Measurements from ENCODE around the gene SARNP. TPM values are rescaled to one million over a fixed set of nuclear protein-coding genes. Genes with fewer than 3 reads are reported as not detected.
"Not testable (repeated sequence)": the region's sequence is repeated elsewhere in the genome, so short reads cannot be mapped to it uniquely, and the experiment has no call there.

The SARNP gene
- total RNA-seq, 2 experiments from 2014 or later = 104 to 110 TPM

DNA sequence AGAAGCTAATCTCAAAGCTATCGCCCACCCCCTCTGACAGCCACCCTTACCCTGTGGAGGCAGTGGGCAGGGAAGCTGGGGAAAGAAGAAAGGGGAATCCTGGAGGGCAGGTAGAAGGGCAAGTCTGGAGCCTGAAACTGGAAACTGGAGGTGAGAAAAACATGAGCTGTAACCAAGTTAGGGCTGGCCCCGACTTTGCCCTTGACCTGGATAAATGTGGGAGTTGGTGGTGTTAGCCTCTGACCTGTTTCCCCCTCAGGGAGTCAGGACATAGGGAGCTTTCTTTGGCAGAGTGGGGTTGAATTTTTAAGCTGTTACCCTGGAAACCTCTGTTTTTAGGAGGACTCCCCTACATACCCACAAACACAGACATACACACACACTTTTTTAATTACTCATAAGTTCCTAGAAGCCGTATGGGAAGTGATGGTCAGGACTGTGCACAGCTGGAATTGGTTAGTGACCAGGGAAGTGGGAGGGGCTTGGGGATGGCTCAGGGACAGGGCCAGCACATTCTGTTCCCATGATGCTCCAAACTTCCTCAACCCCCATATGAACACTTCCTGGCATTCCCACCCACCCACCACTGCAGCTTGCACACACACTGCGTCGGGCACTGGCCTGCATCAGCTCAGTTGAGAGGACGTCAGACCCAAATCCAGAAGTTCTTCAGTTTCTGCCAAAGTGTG is 30.2 kb upstream of the SARNP start:
- no peak overlapping the region for H3K4me3 Mint-ChIP-seq
- H3K4me1 Mint-ChIP-seq (ENCODE audit: low read depth) = peaks cover 15% of the 10 kb centered on the region
- ChIA-PET POLR2A (interaction anchor here (0.5 to 2.1 kb wide), 3 partner anchors 18 to 100 kb away, joined by 3 to 13 read pairs (median 4); partner anchors contain the start of genes DNAJC14, ORMDL2 and SARNP), CTCF (no interaction called here)
- DNase-seq = peak; percentile 63
- H3K36me3 Mint-ChIP-seq = no peaks in the 10 kb centered on the region
- H3K27ac Mint-ChIP-seq = peak overlapping the region; percentile 73
- intact Hi-C loops (cut with micrococcal nuclease) = loop anchor here (5.0 kb wide), 1 partner anchor 50 kb away; no protein-coding TSS in a partner anchor
- peaks cover 2% of the 10 kb centered on the region for H3K27me3 Mint-ChIP-seq
- no peaks in the 10 kb centered on the region for H3K9me3 Mint-ChIP-seq

DNA sequence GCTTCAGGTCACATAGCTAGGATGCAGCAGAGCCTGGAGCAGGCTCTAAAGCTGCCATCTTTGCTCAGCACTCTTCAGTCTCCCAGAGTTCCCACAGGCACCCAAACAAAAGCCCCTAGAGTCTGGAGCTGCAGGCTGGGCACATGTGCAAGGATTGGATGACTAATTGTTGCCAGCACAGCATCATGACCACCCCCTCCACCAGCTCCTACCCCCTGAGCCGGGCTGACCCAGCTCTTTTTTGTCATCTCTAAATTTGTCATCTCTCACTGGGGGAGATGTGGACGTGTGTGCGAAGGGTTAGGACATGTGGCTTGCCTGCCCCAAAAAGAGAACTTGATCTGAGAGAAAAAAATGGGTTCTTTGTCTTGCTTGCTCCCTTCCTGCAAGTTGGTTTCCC is 29.5 kb upstream of the SARNP start:
- peak; percentile 69 for DNase-seq
- no peak overlapping the region for H3K4me3 Mint-ChIP-seq
- no peaks in the 10 kb centered on the region for H3K9me3 Mint-ChIP-seq
- H3K36me3 Mint-ChIP-seq = no peaks in the 10 kb centered on the region
- peaks cover 15% of the 10 kb centered on the region for H3K4me1 Mint-ChIP-seq (ENCODE audit: low read depth)
- ChIA-PET CTCF (no interaction called here), POLR2A (interaction anchor here (1.2 to 2.1 kb wide), 3 partner anchors 17 to 117 kb away, joined by 3 to 13 read pairs (median 4); partner anchors contain the start of genes DNAJC14, ORMDL2 and SARNP)
- peak overlapping the region; percentile 73 for H3K27ac Mint-ChIP-seq
- intact Hi-C loops (cut with micrococcal nuclease) = loop anchor here (5.0 kb wide), 1 partner anchor 50 kb away; no protein-coding TSS in a partner anchor
- H3K27me3 Mint-ChIP-seq = peaks cover 2% of the 10 kb centered on the region

DNA sequence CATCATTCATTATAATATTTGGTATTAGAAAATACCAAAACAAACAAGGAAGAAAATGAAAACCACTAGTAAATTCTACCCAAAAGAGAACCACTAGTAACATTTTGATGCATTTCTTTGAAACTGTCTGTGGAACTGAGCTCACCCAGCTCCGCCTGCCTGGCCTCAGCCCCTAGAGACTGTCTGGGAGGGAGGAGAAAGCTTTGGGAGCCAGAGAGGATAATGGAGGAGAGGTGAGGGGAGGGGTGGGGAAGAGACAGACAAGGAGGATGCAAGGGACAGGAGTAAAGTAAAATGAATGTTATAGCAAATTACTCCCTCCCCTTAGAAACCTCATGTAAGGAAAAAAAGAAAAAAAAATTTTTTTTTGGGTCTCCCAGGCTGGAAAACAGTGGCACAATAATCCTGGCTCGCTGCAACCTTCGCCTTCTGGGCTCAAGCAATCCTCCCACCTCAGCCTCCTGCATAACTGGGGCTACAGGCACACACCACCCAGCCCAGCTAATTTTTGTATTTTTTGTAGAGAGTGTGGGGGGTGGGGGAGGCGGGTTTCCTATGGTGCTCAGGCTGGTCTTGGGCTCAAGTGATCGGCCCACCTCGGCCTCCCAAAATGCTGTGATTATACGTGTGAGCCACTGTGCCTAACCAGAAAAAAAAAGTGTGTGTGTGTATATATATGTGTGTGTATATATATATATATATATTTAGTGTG is 28.4 kb upstream of the SARNP start:
- H3K4me1 Mint-ChIP-seq (ENCODE audit: low read depth) = peaks cover 15% of the 10 kb centered on the region
- no peak overlapping the region for H3K4me3 Mint-ChIP-seq
- H3K27ac Mint-ChIP-seq = no peak overlapping the region
- no peak for DNase-seq
- CTCF ChIA-PET = no interaction called here
- POLR2A ChIA-PET = interaction anchor here (1.2 to 2.1 kb wide), 3 partner anchors 16 to 116 kb away, joined by 3 to 13 read pairs (median 4); partner anchors contain the start of genes DNAJC14, ORMDL2 and SARNP
- no peaks in the 10 kb centered on the region for H3K36me3 Mint-ChIP-seq
- intact Hi-C loops (cut with micrococcal nuclease) = loop anchor here (5.0 kb wide), 1 partner anchor 51 kb away; no protein-coding TSS in a partner anchor
- no peaks in the 10 kb centered on the region for H3K9me3 Mint-ChIP-seq
- peaks cover 2% of the 10 kb centered on the region for H3K27me3 Mint-ChIP-seq

DNA sequence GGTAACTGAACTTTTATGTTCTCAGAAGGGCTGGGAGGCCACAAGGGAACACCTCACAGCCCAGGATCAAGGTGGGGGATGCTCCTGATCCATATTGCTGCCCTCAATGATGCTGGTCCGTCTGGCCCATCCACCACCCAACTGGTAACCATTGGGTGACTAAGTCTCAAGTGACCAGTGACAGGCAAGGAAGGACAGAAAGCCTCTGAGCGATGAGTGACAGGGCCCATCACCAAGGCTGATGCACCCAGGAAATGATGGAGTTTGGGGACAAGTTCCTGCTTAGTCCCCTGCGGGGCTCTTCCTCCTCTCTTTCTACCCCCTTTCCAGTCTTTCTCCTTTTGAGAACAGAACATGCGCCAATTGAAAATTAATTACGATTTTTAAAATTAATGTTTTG is 27.8 kb upstream of the SARNP start:
- intact Hi-C loops (cut with micrococcal nuclease) = loop anchor here (5.0 kb wide), 1 partner anchor 52 kb away; no protein-coding TSS in a partner anchor
- Mint-ChIP-seq H3K9me3 (no peaks in the 10 kb centered on the region), H3K4me1 (ENCODE audit: low read depth) (peaks cover 15% of the 10 kb centered on the region), H3K27me3 (no peaks in the 10 kb centered on the region), H3K4me3 (no peak overlapping the region), H3K27ac (no peak overlapping the region), H3K36me3 (no peaks in the 10 kb centered on the region)
- CTCF ChIA-PET = no interaction called here
- no peak for DNase-seq
- POLR2A ChIA-PET = no interaction called here

DNA sequence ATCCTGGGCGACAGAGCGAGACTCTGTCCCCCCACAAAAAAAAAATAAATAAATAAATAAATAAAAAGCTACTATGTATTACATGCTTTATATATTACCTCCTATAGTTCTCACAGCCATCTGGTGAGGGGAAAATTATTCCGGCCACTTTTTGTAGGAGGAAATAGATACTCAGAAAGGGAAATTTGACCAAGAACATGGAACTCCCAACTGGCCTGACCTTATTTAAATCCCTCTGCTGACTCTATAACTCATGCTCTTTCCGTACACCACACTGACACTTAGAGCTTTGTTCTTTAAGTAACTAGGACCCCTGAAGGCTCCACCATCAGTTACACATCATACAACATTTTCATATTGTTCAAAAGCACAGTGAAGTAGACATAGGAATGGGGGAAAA is 27.4 kb upstream of the SARNP start:
- no peaks in the 10 kb centered on the region for H3K27me3 Mint-ChIP-seq
- H3K36me3 Mint-ChIP-seq = no peaks in the 10 kb centered on the region
- no peak overlapping the region for H3K4me3 Mint-ChIP-seq
- ChIA-PET POLR2A (no interaction called here), CTCF (interaction anchor here (0.7 kb wide), 1 partner anchor 111 kb away, joined by 3 read pairs; no protein-coding TSS in a partner anchor)
- H3K9me3 Mint-ChIP-seq = no peaks in the 10 kb centered on the region
- peaks cover 15% of the 10 kb centered on the region for H3K4me1 Mint-ChIP-seq (ENCODE audit: low read depth)
- intact Hi-C loops (cut with micrococcal nuclease) = loop anchor here (5.0 kb wide), 1 partner anchor 52 kb away; no protein-coding TSS in a partner anchor
- DNase-seq = no peak
- H3K27ac Mint-ChIP-seq = no peak overlapping the region

DNA sequence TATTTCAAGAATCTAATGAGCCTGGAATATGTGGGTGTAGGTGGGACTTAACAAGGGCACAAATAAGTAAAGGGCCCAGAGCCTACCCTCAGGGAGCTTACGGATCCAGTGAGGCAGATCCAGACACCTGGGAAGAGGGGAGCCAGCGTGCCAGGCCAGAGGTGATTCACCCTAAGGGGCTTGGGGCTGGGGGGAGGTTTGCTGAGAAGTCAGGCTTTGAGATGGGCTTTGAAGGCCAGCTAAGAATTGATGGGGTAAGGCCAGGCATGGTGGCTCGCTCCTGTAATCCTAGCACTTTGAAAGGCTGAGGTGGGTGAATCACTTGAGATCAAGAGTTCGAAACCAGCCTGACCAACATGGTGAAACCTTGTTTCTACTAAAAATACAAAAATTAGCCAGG is 25.9 kb upstream of the SARNP start:
- ChIA-PET POLR2A (no interaction called here), CTCF (interaction anchor here (0.6 to 0.9 kb wide), 2 partner anchors 54 to 72 kb away, joined by 3 read pairs; no protein-coding TSS in a partner anchor)
- intact Hi-C loops (cut with micrococcal nuclease) = no loop called here
- no peaks in the 10 kb centered on the region for H3K9me3 Mint-ChIP-seq
- no peak overlapping the region for H3K4me3 Mint-ChIP-seq
- no peak for DNase-seq
- no peak overlapping the region for H3K27ac Mint-ChIP-seq
- peaks cover 12% of the 10 kb centered on the region for H3K4me1 Mint-ChIP-seq (ENCODE audit: low read depth)
- no peaks in the 10 kb centered on the region for H3K27me3 Mint-ChIP-seq
- H3K36me3 Mint-ChIP-seq = no peaks in the 10 kb centered on the region

DNA sequence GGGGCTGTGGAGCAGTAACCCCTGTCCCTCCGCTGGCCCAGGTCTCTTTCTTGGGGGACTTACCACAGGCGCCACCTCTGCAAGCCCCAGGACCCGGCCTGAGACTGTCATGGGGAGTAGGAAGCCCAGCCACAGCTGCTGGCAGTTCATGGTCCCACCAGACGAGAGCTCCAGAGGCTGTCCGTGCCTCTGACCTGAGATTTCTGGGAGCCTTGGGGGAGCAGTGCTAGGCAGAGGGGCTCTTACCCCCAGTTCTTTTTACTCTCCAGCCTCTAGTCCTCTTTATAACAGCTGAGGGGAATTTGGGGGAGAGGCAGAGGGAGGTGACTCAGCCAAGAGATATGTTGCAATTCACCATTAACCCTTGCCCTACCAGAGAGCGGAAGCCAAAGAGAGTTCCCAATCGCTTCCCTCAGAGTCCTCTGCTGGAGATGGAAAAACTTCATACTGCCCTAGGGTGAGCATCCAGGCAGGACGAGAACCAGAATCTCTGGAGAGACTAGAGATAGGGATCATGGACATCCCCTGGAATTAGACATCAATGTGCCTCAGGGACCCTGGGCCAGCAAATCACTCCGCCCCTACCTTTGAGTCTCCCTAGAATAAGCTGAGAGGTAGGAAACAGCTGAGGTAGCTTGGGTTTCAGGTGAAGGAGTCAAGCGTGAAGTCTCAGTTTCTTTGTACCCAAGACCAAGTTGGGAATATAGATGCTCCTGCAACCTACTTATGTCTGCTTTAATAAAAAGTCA is 25.3 kb upstream of the SARNP start, which contains the start of gene MMP19:
Gene MMP19 (minus strand): TSS at position 256 of the 749 bp plus-strand sequence. CDS start 106 bp downstream, at position 150.
- H3K27me3 Mint-ChIP-seq = no peaks in the 10 kb centered on the region
- intact Hi-C loops (cut with micrococcal nuclease) = no loop called here
- no peak within 1 kb of the TSS for H3K4me3 Mint-ChIP-seq
- H3K36me3 Mint-ChIP-seq = no peaks in the 10 kb centered on the region
- no peak within 1 kb of the TSS for H3K27ac Mint-ChIP-seq
- ChIA-PET CTCF (interaction anchor here (0.6 to 1.4 kb wide), 3 partner anchors 53 to 84 kb away, joined by 3 read pairs; no protein-coding TSS in a partner anchor), POLR2A (no interaction called here)
- no peaks in the 10 kb centered on the region for H3K9me3 Mint-ChIP-seq
- DNase-seq = no peak
- H3K4me1 Mint-ChIP-seq (ENCODE audit: low read depth) = peaks cover 11% of the 10 kb centered on the region

DNA sequence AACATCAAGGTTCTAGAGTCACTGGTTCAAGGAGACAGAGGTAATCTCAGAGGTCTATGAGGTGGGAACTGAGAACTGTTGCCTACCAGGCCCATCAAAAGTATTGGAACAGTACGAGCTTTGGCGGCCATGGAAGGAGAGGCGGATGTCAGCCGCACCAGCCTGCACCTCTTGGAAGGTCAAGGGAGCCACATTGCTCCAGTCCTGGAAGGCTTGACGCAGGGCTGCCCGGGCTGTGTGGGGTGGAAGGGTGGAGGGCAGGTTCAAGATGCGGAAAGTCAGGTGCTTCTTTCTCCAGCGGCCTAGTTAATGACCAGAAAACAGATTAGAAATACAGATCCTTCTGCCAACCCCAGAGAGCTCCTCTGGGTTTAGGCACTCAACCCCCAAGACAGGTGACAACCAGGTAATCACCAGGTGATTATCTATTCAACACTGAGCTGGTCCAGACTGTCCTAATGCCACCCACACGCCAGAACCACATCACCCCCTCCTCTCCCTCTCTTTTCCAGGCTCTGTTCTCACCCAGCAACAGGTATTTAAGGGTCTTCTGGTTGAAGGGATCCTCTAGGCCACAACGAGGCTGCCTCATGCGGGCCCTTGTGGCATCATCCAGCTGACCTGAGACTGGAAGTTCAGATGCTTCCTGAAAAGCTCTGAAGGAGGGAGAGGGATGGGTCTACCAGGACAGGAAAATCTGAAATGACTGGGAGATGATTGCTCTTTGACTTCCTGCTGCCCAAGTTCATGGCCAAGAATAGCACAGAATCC is 23.2 kb upstream of the SARNP start:
- DNase-seq = no peak
- no peak overlapping the region for H3K4me3 Mint-ChIP-seq
- no peaks in the 10 kb centered on the region for H3K4me1 Mint-ChIP-seq (ENCODE audit: low read depth)
- H3K27me3 Mint-ChIP-seq = no peaks in the 10 kb centered on the region
- intact Hi-C loops (cut with micrococcal nuclease) = no loop called here
- H3K27ac Mint-ChIP-seq = no peak overlapping the region
- H3K9me3 Mint-ChIP-seq = no peaks in the 10 kb centered on the region
- ChIA-PET POLR2A (no interaction called here), CTCF (no interaction called here)
- H3K36me3 Mint-ChIP-seq = no peaks in the 10 kb centered on the region

DNA sequence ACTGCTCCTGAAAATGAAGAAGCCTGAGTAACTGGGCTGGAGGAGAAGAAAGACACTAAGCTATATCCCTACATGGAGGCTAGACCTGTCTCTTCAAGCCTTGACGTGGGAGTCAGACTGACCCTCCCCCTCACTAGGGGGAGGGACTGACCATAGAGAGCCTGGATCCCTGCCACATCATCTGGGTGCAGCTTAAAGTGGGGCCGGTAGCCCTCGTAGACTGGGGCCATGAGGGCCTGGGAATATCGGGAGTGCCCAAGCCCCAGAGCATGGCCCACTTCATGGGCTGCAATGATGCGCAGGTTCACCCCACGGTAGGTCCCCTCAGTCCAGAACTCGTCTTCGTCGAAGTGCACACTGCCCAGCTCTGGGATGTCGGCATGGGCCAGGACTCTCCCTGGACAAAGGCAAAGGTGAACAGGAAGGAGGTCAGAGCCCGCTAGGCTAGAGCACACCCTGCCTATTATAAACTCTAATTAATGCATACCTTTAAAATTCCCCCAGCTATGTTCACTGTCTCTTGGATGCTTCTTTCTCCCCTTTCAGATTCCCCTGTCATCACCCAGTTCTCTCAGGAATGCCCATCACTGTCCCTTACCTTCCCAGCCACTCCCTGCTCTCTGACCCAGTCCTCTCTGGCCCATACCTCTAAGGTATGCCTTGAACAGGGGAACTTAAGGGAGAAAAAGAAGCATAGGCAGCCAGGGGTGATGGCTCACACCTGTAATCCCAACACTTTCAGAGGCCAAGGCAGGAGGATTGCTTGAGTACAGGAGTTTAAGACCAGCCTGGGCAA is 22.0 kb upstream of the SARNP start:
- CTCF ChIA-PET = no interaction called here
- Mint-ChIP-seq H3K36me3 (no peaks in the 10 kb centered on the region), H3K4me1 (ENCODE audit: low read depth) (no peaks in the 10 kb centered on the region), H3K27me3 (no peaks in the 10 kb centered on the region), H3K9me3 (no peaks in the 10 kb centered on the region), H3K4me3 (no peak overlapping the region), H3K27ac (no peak overlapping the region)
- POLR2A ChIA-PET = interaction anchor here (1.0 kb wide), 1 partner anchor 10 kb away, joined by 3 read pairs; the partner anchor contains the start of gene DNAJC14
- DNase-seq = no peak
- intact Hi-C loops (cut with micrococcal nuclease) = no loop called here

DNA sequence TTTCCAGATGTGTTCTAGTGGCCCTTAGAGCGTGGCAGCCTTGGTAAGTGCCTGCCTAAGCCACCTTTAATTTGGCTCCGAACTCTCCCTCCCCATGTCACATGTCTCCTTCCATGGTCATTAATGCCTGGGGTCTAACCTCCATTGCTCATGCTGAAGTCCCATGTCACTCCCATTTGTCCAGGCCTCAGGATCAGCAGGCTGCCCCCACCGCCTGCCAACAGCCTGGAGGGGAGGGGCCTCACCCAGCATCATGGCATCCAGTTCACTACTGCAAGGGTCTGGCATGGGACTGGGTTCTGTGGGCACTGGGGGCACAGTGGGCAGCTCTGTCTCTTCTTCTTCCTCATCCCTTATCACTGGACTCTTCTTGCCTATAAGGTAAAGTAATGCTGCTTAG is 20.8 kb upstream of the SARNP start:
- ChIA-PET POLR2A (no interaction called here), CTCF (no interaction called here)
- Mint-ChIP-seq H3K27me3 (no peaks in the 10 kb centered on the region), H3K27ac (no peak overlapping the region), H3K4me3 (no peak overlapping the region), H3K4me1 (ENCODE audit: low read depth) (no peaks in the 10 kb centered on the region), H3K36me3 (no peaks in the 10 kb centered on the region), H3K9me3 (no peaks in the 10 kb centered on the region)
- no peak for DNase-seq
- intact Hi-C loops (cut with micrococcal nuclease) = no loop called here

DNA sequence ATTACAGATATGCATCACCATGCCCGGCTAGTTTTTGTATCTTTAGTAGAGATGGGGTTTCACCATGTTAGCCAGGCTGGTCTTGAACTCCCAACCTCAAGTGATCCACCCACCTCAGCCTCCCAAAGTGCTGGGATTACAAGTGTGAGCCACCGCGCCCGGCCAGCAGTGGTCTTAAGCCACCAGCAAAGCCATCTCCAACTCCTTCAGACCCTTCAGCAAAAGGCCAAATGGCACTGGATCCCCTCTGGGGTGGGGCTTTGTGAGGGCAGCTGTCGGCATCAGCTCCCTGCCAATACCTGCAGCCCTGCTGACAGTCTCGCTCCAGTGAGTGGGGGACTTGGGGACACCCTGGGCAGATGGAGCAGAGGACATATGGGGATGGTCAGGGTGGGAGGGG is 16.9 kb upstream of the SARNP start:
- DNase-seq; intact Hi-C loops (cut with micrococcal nuclease); H3K27ac Mint-ChIP-seq; CTCF ChIA-PET; H3K27me3 Mint-ChIP-seq; H3K4me3 Mint-ChIP-seq; POLR2A ChIA-PET; H3K36me3 Mint-ChIP-seq; H3K9me3 Mint-ChIP-seq: not testable (repeated sequence)
- peaks cover 12% of the 10 kb centered on the region for H3K4me1 Mint-ChIP-seq (ENCODE audit: low read depth)

Measured in activated CD4-positive, alpha-beta memory T cell treated with anti-CD3 and anti-CD28 coated beads for 36 hours (primary cell).